ELF-1 (cell line): ENCODE data around the gene DDO.

Experiments used
- DNase-seq: peaks from one replicate; pipeline ENCODE4 v3.0.0-alpha.2; 2016; ENCODE audit warnings: low read depth, low spot score

Gene DDO

GRCh38 chr6:110345025-110345424 lies 70.3 kb downstream of the DDO start:
- no peak for DNase-seq

GRCh38 chr6:110342759-110343158 lies 72.6 kb downstream of the DDO start:
- no peak for DNase-seq
